ENCODE data around the gene PIP4K2C. TPM values are rescaled to one million over a fixed set of nuclear protein-coding genes. Genes with fewer than 3 reads are reported as not detected.

Gene PIP4K2C
- total RNA-seq, 2 experiments from 2014 or later: 14.5 to 15.9 TPM

GRCh38 chr12:57631566-57632072 lies 40.6 kb downstream of the PIP4K2C start:
- Histone ChIP-seq H2AFZ (ENCODE audit: low read length) (no peak overlapping the region), H3K9me3 (ENCODE audit: low read length) (no peaks in the 10 kb centered on the region), H3K4me3 (ENCODE audit: low read depth, low read length, poor library complexity, severe bottlenecking) (no peak overlapping the region), H3K36me3 (ENCODE audit: insufficient read depth, low read length) (no peaks in the 10 kb centered on the region), H3K79me2 (ENCODE audit: insufficient read depth, low read depth, low read length) (no peaks in the 10 kb centered on the region), H3K27ac (ENCODE audit: low read depth, low read length, poor library complexity, severe bottlenecking) (no peak overlapping the region), H4K20me1 (ENCODE audit: insufficient read depth, low read length) (no peaks in the 10 kb centered on the region), H3K4me2 (ENCODE audit: low read length) (no peak overlapping the region), H3K4me1 (ENCODE audit: insufficient read depth, low read length, poor library complexity, severe bottlenecking) (no peaks in the 10 kb centered on the region), H3K9me2 (ENCODE audit: insufficient read depth, low read length) (no peaks in the 10 kb centered on the region)
- TF ChIP-seq EZH2phosphoT487 (IDR thresholded peaks at IDR 0.05; ENCODE audit: borderline replicate concordance, low read depth, low read length) (no peak), CTCF (conservative IDR thresholded peaks at IDR 0.05; ENCODE audit: low read length) (no peak)
- ChIA-PET POLR2A (interaction anchor here (1.3 kb wide), 1 partner anchor 110 kb away, joined by 3 read pairs; no protein-coding TSS in a partner anchor), CTCF (ENCODE audit: unreplicated experiment) (no interaction called here)
- intact Hi-C loops (cut with micrococcal nuclease; ENCODE audit: unreplicated experiment): loop anchor here (5.0 kb wide), 1 partner anchor 61 kb away; the partner anchor contains the start of gene OS9
- BruUV-seq (replicated peaks): no TSS peak
- DNase-seq (ENCODE audit: low spot score): no peak

- Histone ChIP-seq H3K27ac (ENCODE audit: low read depth, low read length, poor library complexity, severe bottlenecking) (no peak overlapping the region), H3K36me3 (ENCODE audit: insufficient read depth, low read length) (no peaks in the 10 kb centered on the region), H3K79me2 (ENCODE audit: insufficient read depth, low read depth, low read length) (no peaks in the 10 kb centered on the region), H3K4me3 (ENCODE audit: low read depth, low read length, poor library complexity, severe bottlenecking) (peak overlapping the region; percentile 58), H3K4me2 (ENCODE audit: low read length) (peak overlapping the region; percentile 81), H2AFZ (ENCODE audit: low read length) (peak overlapping the region; percentile 29; the same call in 1 of the 2 replicates), H3K9me2 (ENCODE audit: insufficient read depth, low read length) (no peaks in the 10 kb centered on the region), H3K4me1 (ENCODE audit: insufficient read depth, low read length, poor library complexity, severe bottlenecking) (no peaks in the 10 kb centered on the region), H4K20me1 (ENCODE audit: insufficient read depth, low read length) (no peaks in the 10 kb centered on the region), H3K9me3 (ENCODE audit: low read length) (no peaks in the 10 kb centered on the region)
- ChIA-PET CTCF (ENCODE audit: unreplicated experiment) (interaction anchor here (0.6 to 1.7 kb wide), 2 partner anchors 51 to 174 kb away, joined by 3 to 5 read pairs; no protein-coding TSS in a partner anchor), POLR2A (interaction anchor here (0.5 to 1.3 kb wide), 3 partner anchors 109 to 955 kb away, joined by 3 to 4 read pairs (median 3); no protein-coding TSS in a partner anchor)
- BruUV-seq (replicated peaks): no TSS peak
- DNase-seq (ENCODE audit: low spot score): no peak
- no peak for TF ChIP-seq CTCF (conservative IDR thresholded peaks at IDR 0.05; ENCODE audit: low read length)
- no peak for TF ChIP-seq EZH2phosphoT487 (IDR thresholded peaks at IDR 0.05; ENCODE audit: borderline replicate concordance, low read depth, low read length)
- intact Hi-C loops (cut with micrococcal nuclease; ENCODE audit: unreplicated experiment): loop anchor here (5.0 kb wide), 1 partner anchor 60 kb away; the partner anchor contains the start of gene OS9
These were observed 41.3 kb downstream of the PIP4K2C start for GRCh38 chr12:57632073-57632957.

Data from OCI-LY7 (cell line).